ENCODE measurements around the gene ELK3.

The ELK3 gene

DNA sequence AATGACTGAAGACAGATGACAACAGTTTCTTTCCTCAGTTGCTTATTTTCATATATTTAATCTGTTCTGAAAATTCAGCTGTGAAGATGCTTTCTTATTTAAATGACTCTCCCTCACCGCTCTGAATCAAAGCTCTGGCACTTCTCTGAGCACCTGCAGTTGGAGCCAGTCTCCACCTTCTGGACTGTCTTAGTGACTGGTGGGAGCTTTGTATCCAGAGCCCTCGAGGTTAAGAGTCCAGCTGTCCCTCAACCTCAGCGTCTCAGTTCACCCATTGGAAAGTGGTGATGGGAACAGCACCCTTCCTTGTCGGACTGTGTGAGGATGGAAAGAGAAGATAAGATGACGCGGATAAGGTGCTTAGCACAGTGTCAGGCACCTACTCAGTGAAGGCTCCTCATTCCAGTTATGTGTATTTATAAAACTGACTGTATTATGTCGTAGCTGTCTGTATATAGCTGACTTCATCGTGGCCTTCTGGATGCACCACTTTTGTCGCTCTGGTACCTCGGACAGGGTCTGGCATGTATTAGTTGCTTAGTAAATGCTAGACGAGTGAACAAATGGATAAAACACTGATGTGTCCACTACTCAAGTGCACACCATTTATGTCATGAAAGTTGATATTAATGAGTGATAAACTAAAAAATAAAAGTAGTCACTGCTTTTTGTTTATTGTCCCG is 34.5 kb downstream of the ELK3 start:
- no peak for DNase-seq (ENCODE audit: low read depth)
- TF ChIP-seq, protein P1, sequence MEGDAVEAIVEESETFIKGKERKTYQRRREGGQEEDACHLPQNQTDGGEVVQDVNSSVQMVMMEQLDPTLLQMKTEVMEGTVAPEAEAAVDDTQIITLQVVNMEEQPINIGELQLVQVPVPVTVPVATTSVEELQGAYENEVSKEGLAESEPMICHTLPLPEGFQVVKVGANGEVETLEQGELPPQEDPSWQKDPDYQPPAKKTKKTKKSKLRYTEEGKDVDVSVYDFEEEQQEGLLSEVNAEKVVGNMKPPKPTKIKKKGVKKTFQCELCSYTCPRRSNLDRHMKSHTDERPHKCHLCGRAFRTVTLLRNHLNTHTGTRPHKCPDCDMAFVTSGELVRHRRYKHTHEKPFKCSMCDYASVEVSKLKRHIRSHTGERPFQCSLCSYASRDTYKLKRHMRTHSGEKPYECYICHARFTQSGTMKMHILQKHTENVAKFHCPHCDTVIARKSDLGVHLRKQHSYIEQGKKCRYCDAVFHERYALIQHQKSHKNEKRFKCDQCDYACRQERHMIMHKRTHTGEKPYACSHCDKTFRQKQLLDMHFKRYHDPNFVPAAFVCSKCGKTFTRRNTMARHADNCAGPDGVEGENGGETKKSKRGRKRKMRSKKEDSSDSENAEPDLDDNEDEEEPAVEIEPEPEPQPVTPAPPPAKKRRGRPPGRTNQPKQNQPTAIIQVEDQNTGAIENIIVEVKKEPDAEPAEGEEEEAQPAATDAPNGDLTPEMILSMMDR (IDR thresholded peaks at IDR 0.05; ENCODE audit: low read depth, low read length, missing control alignments) = no peak
- no peak overlapping the region for H3K4me3 ChIP-seq (ENCODE audit: low read depth, low read length)
- in situ Hi-C loops (cut with HindIII; ENCODE audit: low sequenced_read_pairs) = no loop called here

DNA sequence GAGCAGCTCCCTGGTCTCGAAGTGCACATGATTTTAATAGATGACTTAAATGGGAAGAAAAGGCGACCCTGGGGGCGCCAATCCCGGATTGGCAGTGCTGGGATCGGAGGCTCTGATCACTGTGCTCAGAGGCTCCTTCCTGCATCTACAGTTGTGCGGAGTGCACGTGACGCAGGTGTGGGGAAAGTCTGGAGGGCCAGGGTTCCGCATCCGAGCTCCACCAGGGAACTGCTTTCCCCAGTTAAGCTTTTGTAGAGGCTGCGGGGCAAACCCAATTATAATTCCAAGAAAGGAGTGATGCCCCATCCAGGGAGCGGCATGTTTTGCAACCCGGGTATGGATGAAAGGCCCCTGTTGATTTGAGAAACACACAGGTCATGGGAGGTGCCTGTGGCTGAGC is 36.5 kb downstream of the ELK3 start:
- in situ Hi-C loops (cut with HindIII; ENCODE audit: low sequenced_read_pairs) = loop anchor here (5.0 kb wide), 1 partner anchor 68 kb away; no protein-coding TSS in a partner anchor
- DNase-seq (ENCODE audit: low read depth) = no peak

DNA sequence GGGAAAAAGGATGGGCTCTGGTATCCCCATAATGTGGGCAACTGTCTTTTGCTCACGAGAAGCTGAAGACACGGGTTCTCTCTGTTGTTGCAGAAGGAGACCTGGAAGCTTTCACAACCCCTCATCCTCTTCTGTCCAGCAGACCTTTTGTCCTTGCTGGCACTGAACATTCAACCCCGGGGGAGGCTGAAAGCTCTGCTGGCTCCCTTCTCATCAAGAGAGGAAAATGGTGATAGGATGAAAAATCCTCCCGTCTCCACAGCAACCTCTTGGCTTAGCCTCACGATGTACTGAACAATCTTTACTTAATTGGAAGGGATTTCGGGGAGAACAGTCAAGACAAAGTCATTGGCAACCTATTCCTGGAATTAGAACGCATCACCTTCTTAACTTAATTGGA is 39.0 kb downstream of the ELK3 start:
- DNase-seq (ENCODE audit: low read depth) = no peak
- TF ChIP-seq, protein P1 (IDR thresholded peaks at IDR 0.05; ENCODE audit: low read depth, low read length, missing control alignments) = no peak
- no peak overlapping the region for H3K4me3 ChIP-seq (ENCODE audit: low read depth, low read length)
- in situ Hi-C loops (cut with HindIII; ENCODE audit: low sequenced_read_pairs) = loop anchor here (5.0 kb wide), 1 partner anchor 71 kb away; no protein-coding TSS in a partner anchor

More for the DNA sequence above, 36.5 kb downstream of the ELK3 start:
- TF ChIP-seq, protein P1 (IDR thresholded peaks at IDR 0.05; ENCODE audit: low read depth, low read length, missing control alignments) = no peak
- no peak overlapping the region for H3K4me3 ChIP-seq (ENCODE audit: low read depth, low read length)

DNA sequence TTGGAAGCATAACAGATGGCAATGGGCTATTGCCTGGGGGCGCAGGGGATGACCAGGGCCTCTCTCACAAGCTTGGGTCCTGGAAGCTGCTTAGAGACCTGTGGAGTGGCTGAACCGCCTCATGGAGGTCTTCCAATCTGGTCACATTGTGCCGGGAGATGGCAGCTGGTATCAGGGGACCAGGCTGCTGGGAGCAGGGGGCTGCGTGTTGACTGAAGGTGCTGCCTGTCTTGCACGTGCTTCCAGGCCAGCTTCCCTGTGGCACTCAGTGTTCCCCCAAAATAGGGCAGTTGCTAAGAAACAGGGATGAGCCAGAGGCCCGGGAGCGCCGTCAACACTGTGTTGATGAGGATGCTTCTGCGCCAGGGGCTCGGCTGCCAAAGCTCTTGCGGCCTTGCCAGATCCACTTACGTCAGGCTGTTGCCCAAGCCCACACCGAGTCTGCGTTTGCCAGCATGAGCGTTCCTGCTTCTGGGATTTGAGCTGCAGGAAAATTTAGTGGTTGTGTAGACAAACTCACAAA is 39.8 kb downstream of the ELK3 start:
- no peak overlapping the region for H3K4me3 ChIP-seq (ENCODE audit: low read depth, low read length)
- TF ChIP-seq, protein P1 (IDR thresholded peaks at IDR 0.05; ENCODE audit: low read depth, low read length, missing control alignments) = no peak
- in situ Hi-C loops (cut with HindIII; ENCODE audit: low sequenced_read_pairs) = loop anchor here (5.0 kb wide), 1 partner anchor 72 kb away; no protein-coding TSS in a partner anchor
- peak; percentile 95 for DNase-seq (ENCODE audit: low read depth)

DNA sequence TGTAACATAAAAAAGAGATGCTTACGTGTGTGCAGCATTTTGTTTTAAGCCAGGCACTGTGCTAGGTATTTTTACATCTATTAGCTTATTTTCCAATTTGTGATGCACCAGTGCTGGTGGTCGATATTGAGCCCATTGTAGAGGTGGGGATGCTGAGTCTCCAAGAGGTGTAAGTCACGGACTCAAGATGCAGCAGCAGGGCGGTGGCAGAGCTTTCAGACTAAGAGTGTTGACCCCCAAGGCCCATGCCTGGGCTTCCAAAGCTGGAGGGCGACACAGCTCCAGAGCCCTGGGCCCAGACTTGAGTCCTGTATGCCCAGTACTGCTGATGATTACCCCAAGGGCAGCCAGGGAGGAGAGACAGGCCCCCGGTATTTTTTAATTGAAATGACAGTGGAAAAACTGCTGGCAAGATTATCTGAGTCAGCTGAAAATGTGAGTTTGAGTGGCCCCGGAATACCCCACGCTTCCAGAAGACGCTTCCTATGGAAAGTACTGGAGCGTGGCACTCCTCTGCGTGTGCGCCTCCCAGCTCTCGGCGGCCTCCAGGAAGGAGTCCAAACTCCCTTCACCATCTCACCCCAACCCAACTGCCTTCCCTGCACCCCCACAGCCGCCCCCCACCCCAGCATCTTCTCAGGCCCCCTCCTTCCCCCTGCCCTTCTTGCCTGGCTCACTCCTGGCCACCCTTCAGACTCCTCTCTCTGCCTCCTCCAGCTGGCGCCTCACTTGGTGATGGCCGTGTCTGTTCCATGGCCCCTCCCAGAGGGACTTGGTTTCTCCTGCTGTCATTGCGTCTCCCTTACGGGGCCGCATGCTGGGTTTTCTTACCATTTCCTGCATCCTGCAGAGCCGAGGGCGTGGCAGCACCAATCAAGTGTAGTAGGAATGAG is 40.7 kb downstream of the ELK3 start:
- DNase-seq (ENCODE audit: low read depth) = no peak
- no peak overlapping the region for H3K4me3 ChIP-seq (ENCODE audit: low read depth, low read length)
- TF ChIP-seq, protein P1 (IDR thresholded peaks at IDR 0.05; ENCODE audit: low read depth, low read length, missing control alignments) = no peak
- in situ Hi-C loops (cut with HindIII; ENCODE audit: low sequenced_read_pairs) = loop anchor here (5.0 kb wide), 1 partner anchor 73 kb away; no protein-coding TSS in a partner anchor

DNA sequence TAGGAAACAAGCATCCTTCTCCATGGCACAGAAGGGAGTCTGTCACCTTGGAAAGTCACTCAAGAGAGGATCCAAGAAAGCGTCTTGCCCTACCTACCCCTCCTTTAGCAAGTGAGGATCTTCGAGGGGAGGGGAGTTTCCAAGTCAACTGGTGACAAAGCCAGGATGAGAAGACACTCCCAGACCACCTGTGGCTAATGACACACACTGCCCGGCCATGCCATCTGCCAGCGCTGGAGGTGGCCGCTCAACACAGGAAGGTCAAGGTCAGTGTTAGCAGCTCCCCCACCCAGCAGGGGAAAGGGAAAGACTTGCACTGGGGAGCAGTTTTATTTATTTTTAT is 41.3 kb downstream of the ELK3 start:
- no peak overlapping the region for H3K4me3 ChIP-seq (ENCODE audit: low read depth, low read length)
- DNase-seq (ENCODE audit: low read depth) = no peak
- TF ChIP-seq, protein P1 (IDR thresholded peaks at IDR 0.05; ENCODE audit: low read depth, low read length, missing control alignments) = no peak
- in situ Hi-C loops (cut with HindIII; ENCODE audit: low sequenced_read_pairs) = no loop called here

Measured in astrocyte of the cerebellum (primary cell).